ENCODE results near the gene GNAQ.

DNA sequence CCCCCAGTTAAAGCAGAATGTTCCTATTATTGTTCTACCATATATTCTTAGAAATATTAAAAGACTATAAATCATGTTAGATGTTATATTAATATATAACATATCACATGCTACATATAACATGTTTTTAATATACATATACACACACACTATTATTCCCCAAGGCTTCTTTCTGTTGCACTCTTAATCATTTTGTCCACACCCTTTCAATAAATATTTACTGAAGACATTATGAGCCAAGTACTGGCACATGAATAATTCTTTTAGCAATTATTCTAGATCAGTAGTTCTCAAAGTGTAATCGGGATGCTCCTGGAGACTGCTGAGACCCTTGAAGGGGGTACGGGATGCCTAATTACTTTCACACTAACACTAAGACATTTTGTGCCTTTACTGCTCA, 143.9 kb downstream of the GNAQ start:
- TF ChIP-seq, protein P1, sequence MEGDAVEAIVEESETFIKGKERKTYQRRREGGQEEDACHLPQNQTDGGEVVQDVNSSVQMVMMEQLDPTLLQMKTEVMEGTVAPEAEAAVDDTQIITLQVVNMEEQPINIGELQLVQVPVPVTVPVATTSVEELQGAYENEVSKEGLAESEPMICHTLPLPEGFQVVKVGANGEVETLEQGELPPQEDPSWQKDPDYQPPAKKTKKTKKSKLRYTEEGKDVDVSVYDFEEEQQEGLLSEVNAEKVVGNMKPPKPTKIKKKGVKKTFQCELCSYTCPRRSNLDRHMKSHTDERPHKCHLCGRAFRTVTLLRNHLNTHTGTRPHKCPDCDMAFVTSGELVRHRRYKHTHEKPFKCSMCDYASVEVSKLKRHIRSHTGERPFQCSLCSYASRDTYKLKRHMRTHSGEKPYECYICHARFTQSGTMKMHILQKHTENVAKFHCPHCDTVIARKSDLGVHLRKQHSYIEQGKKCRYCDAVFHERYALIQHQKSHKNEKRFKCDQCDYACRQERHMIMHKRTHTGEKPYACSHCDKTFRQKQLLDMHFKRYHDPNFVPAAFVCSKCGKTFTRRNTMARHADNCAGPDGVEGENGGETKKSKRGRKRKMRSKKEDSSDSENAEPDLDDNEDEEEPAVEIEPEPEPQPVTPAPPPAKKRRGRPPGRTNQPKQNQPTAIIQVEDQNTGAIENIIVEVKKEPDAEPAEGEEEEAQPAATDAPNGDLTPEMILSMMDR (IDR thresholded peaks at IDR 0.05) = no peak
- TF ChIP-seq POLR2A (IDR thresholded peaks at IDR 0.05) = no peak
